SK-N-SH (cell line): Measurements from ENCODE around the gene ADD2. TPM values are rescaled to one million over a fixed set of nuclear protein-coding genes. Genes with fewer than 3 reads are reported as not detected.
A peak's percentile ranks its signal among the peaks of the same experiment; 100 is the strongest.

Source experiments
- CTCF ChIA-PET: fragments of 300-600, 350-600 bp; formaldehyde crosslinking; extraction: SDS; loops from one replicate; lab custom pipeline; 2021; lab: Yijun Ruan, JAX
- POLR2A ChIA-PET: fragments of 350-600 bp; sonication (Branson Sonifier 250); formaldehyde crosslinking; extraction: SDS; loops from one replicate; lab custom pipeline; 2020; ENCODE audit warnings: antibody characterized with exemption, inconsistent platforms; lab: Yijun Ruan, JAX
- DNase-seq: peaks from one replicate; pipeline ENCODE4 v3.0.0; 2012
- H2AFZ ChIP-seq: fragments of 200-600 bp; sonication (generic); 2 replicates; pipeline ENCODE4 v1.8.1; 2016; ENCODE audit warnings: antibody characterized with exemption, mild to moderate bottlenecking, low read depth
- H3F3A ChIP-seq: fragments of 200-600 bp; sonication (generic); replicated peaks from 2 replicates; pipeline ENCODE3; 2016; ENCODE audit warnings: antibody characterized with exemption, mild to moderate bottlenecking; ENCODE audit not compliant: insufficient read depth
- H3K27ac ChIP-seq, 2 experiments: fragments of 200-500 bp in 1 of 2; fragments of 200-600 bp in 1 of 2; sonication (Bioruptor generic) in 1 of 2; sonication (generic), shearing (Covaris generic) in 1 of 2; 2 replicates each; pipeline versions ENCODE4 v1.5.1 to v1.6.1; 2014 to 2016; ENCODE audit warnings: low read depth in 2 of 2, inconsistent platforms in 1 of 2, low read length in 1 of 2, mild to moderate bottlenecking in 1 of 2, mixed read lengths in 1 of 2
- H3K27me3 ChIP-seq: fragments of 200-600 bp; sonication (generic), shearing (Covaris generic); 2 replicates; pipeline ENCODE4 v1.6.1; 2016; ENCODE audit warnings: mixed run types; ENCODE audit not compliant: insufficient read depth
- H3K36me3 ChIP-seq, 2 experiments: fragments of 200-500 bp in 1 of 2; fragments of 200-600 bp in 1 of 2; sonication (Bioruptor generic) in 1 of 2; sonication (generic) in 1 of 2; replicated peaks in 1 of 2; 2 replicates each; pipeline versions ENCODE3 to v1.5.1; 2014 to 2016; ENCODE audit warnings: low read length in 1 of 2, mild to moderate bottlenecking in 1 of 2; ENCODE audit not compliant: insufficient read depth in 2 of 2, control insufficient read depth in 1 of 2
- H3K4me1 ChIP-seq, 2 experiments: fragments of 200-500 bp in 1 of 2; fragments of 200-600 bp in 1 of 2; sonication (Bioruptor generic) in 1 of 2; sonication (generic), shearing (Covaris generic) in 1 of 2; 2 replicates each; pipeline versions ENCODE4 v1.5.1 to v1.6.1; 2014 to 2016; ENCODE audit warnings: low read depth in 1 of 2, low read length in 1 of 2, mixed run types in 1 of 2; ENCODE audit not compliant: insufficient read depth in 2 of 2, control insufficient read depth in 1 of 2
- H3K4me2 ChIP-seq: fragments of 200-600 bp; sonication (generic), shearing (Covaris generic); 2 replicates; pipeline ENCODE4 v1.6.1; 2017; ENCODE audit warnings: mixed run types
- H3K4me3 ChIP-seq, 2 experiments: fragments of 200-500 bp in 1 of 2; fragments of 200-600 bp in 1 of 2; sonication (Bioruptor generic) in 1 of 2; sonication (generic), shearing (Covaris generic) in 1 of 2; 2 replicates each; pipeline versions ENCODE4 v1.5.1 to v1.8.1; 2014 to 2016; ENCODE audit warnings: low read depth in 2 of 2, inconsistent platforms in 1 of 2, low read length in 1 of 2, mild to moderate bottlenecking in 1 of 2, mixed read lengths in 1 of 2, moderate library complexity in 1 of 2
- H3K79me2 ChIP-seq: fragments of 200-600 bp; sonication (generic); 2 replicates; pipeline ENCODE4 v1.8.1; 2017; ENCODE audit warnings: mild to moderate bottlenecking; ENCODE audit not compliant: insufficient read depth
- H3K9ac ChIP-seq: fragments of 200-600 bp; sonication (generic); 2 replicates; pipeline ENCODE4 v1.6.1; 2017; ENCODE audit warnings: mixed run types
- H3K9me2 ChIP-seq: fragments of 200-600 bp; sonication (generic); 2 replicates; pipeline ENCODE4 v1.6.1; 2017; ENCODE audit warnings: mixed run types
- H3K9me3 ChIP-seq: fragments of 200-600 bp; sonication (generic); 2 replicates; pipeline ENCODE4 v1.6.1; 2017; ENCODE audit warnings: mixed run types, mild to moderate bottlenecking, moderate library complexity
- H4K20me1 ChIP-seq: fragments of 200-600 bp; sonication (generic); 2 replicates; pipeline ENCODE4 v1.6.1; 2017; ENCODE audit warnings: mild to moderate bottlenecking, mixed run types; ENCODE audit not compliant: insufficient read depth
- ELF1 ChIP-seq: IDR thresholded peaks from 2 replicates; pipeline ENCODE4 v1.4.0; 2012
- FOSL2 ChIP-seq: IDR thresholded peaks from 2 replicates; pipeline ENCODE4 v1.4.0; 2012; ENCODE audit warnings: low read depth, mild to moderate bottlenecking, moderate library complexity, borderline replicate concordance
- FOXJ3 ChIP-seq: sonication (generic); formaldehyde crosslinking; IDR thresholded peaks from 2 replicates; pipeline ENCODE4 v1.5.1; 2020; ENCODE audit warnings: mild to moderate bottlenecking, missing genetic modification reagents
- JUND ChIP-seq: IDR thresholded peaks from 2 replicates; pipeline ENCODE4 v1.4.0; 2012
- MEF2A ChIP-seq: IDR thresholded peaks from 2 replicates; pipeline ENCODE4 v1.4.0; 2012; ENCODE audit warnings: low read depth, borderline replicate concordance
- TAF1 ChIP-seq: IDR thresholded peaks from 2 replicates; pipeline ENCODE4 v1.6.1; 2012; ENCODE audit warnings: low read depth, mild to moderate bottlenecking, low read length, moderate library complexity, borderline replicate concordance
- YY1 ChIP-seq: IDR thresholded peaks from 2 replicates; pipeline ENCODE4 v1.4.0; 2012; ENCODE audit warnings: low read depth, mild to moderate bottlenecking
- WGBS: methylation state at CpG from one replicate; pipeline ENCODE4 v1.1.6; 2017; ENCODE audit warnings: low lambda C conversion rate; 5-methylcytosine and 5-hydroxymethylcytosine counted together
- polyA plus RNA-seq, 3 experiments: library from polyadenylated mRNA; depleted of rRNA; stranded (reverse); fragments of >200 nt; gene quantifications; 2 replicates each; pipeline ENCODE4 v1.2.3, GENCODE V29; 2012
- TF ChIP-seq, protein P1 (sequence below): fragments of 200-600 bp; sonication (generic); IDR thresholded peaks from 2 replicates; pipeline ENCODE4 v1.6.1; 2017; ENCODE audit warnings: antibody characterized with exemption, mild to moderate bottlenecking, moderate library complexity
- TF ChIP-seq, protein P2 (sequence below): IDR thresholded peaks from 2 replicates; pipeline ENCODE4; 2012

Gene ADD2
- polyA plus RNA-seq, 1 of the 3 experiments (the other 2 are of a cell fraction), result 0.30 TPM

DNA sequence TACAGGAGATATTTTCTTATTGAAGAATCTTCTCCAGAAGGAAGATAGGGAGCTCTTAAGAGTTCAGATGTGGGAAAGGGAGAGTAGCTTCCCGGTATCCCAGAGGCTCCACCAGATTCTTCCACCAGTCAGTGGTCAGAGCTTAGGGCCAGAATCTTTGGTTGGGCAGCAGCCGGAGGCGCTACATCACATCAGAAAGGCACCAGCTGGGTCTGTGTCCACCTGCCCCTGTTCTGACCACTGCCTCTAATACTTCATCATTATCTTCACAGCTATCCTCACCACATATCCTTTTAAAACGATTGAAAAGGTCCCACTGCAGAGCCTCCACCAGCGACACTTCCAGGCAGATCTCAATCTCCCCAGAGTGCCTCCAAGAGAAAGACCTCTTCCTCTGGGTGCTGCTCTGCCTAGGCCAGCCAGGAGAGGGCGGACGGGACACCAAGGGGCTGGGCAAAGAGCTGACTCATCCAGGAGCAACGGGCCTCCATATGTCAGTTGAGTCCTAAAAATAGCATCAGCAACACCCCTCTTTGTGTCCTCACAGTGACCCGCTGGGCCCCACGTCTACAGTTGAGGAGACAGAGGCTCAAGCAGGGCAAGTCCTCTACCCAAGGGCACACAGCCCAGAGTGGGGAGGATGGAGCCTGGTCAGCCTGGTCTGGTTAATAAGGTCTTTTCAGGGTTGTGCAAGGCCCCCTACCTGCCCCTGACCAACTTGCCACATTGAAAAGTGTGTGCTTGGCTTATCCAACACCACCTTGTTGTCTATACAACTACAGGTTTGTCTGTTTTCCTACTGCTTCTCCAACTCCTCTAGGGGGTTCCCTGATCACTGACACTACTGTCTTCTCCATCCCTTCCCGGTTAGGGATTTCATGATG is 81.2 kb downstream of the ADD2 start:
- Histone ChIP-seq H3K27ac (no peak overlapping the region), H3K9me3 (no peaks in the 10 kb centered on the region), H3K79me2 (no peaks in the 10 kb centered on the region), H3K27me3 (no peaks in the 10 kb centered on the region), H3F3A (no peaks in the 10 kb centered on the region), H2AFZ (0 out of 2 replicates have a peak overlapping the region, but pooled peaks have one; percentile 68), H3K4me2 (peak overlapping the region; percentile 33; the same call in 1 of the 2 replicates), H3K9me2 (no peaks in the 10 kb centered on the region), H4K20me1 (no peaks in the 10 kb centered on the region), H3K36me3 (no peaks in the 10 kb centered on the region), H3K9ac (no peak overlapping the region), H3K4me1 (peaks cover 0 to 2% of the 10 kb centered on the region in 2 experiments; a peak in 2 of 4 replicates), H3K4me3 (no peak overlapping the region; a peak in 1 of 4 replicates)
- POLR2A ChIA-PET, result no interaction called here
- peak; percentile 57 for DNase-seq
- CTCF ChIA-PET, result interaction anchor here (0.7 to 1.6 kb wide), 7 partner anchors 10 to 107 kb away, joined by 3 to 13 read pairs (median 4); partner anchors contain the start of gene ADD2
- TF ChIP-seq JUND (no peak), MEF2A (peak; percentile 74; the same call in 1 of the 2 replicates), ELF1 (no peak), FOXJ3 (no peak)
- TF ChIP-seq, protein P1, sequence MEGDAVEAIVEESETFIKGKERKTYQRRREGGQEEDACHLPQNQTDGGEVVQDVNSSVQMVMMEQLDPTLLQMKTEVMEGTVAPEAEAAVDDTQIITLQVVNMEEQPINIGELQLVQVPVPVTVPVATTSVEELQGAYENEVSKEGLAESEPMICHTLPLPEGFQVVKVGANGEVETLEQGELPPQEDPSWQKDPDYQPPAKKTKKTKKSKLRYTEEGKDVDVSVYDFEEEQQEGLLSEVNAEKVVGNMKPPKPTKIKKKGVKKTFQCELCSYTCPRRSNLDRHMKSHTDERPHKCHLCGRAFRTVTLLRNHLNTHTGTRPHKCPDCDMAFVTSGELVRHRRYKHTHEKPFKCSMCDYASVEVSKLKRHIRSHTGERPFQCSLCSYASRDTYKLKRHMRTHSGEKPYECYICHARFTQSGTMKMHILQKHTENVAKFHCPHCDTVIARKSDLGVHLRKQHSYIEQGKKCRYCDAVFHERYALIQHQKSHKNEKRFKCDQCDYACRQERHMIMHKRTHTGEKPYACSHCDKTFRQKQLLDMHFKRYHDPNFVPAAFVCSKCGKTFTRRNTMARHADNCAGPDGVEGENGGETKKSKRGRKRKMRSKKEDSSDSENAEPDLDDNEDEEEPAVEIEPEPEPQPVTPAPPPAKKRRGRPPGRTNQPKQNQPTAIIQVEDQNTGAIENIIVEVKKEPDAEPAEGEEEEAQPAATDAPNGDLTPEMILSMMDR, result peak; percentile 53
- WGBS, result 63% methylated on average over 9 of the region's 11 CpGs

DNA sequence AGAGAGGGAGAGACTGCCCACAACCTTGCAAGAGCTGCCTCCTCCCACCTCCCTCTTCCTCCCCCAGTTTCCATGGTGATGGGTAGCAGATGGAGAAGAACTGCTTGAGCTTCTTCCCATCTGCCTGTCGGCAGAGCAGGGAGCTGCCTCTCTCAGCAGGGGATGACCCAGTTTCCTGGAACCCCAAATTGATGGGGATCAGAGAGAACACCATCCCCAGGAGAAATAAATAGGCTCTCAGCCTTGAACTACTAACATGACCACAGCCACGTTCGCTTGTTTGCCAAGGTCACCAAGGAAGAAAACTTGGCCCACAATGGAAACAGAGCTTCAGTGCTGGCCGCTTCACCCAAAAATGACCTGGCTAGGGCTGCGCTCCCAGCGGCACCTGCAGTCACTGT is 82.2 kb downstream of the ADD2 start:
- WGBS, result 87% methylated on average over 4 of the region's 6 CpGs
- Histone ChIP-seq H3K9ac (no peak overlapping the region), H3K36me3 (no peaks in the 10 kb centered on the region), H3K79me2 (no peaks in the 10 kb centered on the region), H3K27ac (no peak overlapping the region), H3K9me3 (no peaks in the 10 kb centered on the region), H3K27me3 (no peaks in the 10 kb centered on the region), H4K20me1 (no peaks in the 10 kb centered on the region), H3K4me2 (no peak overlapping the region), H3K4me1 (peaks cover 0 to 2% of the 10 kb centered on the region in 2 experiments; a peak in 2 of 4 replicates), H2AFZ (no peak overlapping the region), H3F3A (no peaks in the 10 kb centered on the region), H3K9me2 (no peaks in the 10 kb centered on the region), H3K4me3 (no peak overlapping the region)
- DNase-seq, result no peak
- POLR2A ChIA-PET, result interaction anchor here (1.0 kb wide), 1 partner anchor 8 kb away, joined by 3 read pairs; no protein-coding TSS in a partner anchor
- TF ChIP-seq FOSL2 (no peak), TAF1 (no peak), YY1 (no peak), FOXJ3 (no peak)
- TF ChIP-seq, protein P1, result no peak
- TF ChIP-seq, protein P2, sequence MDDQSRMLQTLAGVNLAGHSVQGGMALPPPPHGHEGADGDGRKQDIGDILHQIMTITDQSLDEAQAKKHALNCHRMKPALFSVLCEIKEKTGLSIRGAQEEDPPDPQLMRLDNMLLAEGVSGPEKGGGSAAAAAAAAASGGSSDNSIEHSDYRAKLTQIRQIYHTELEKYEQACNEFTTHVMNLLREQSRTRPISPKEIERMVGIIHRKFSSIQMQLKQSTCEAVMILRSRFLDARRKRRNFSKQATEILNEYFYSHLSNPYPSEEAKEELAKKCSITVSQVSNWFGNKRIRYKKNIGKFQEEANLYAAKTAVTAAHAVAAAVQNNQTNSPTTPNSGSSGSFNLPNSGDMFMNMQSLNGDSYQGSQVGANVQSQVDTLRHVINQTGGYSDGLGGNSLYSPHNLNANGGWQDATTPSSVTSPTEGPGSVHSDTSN, result no peak
- CTCF ChIA-PET, result interaction anchor here (0.7 to 1.6 kb wide), 7 partner anchors 12 to 384 kb away, joined by 3 to 13 read pairs (median 4); partner anchors contain the start of genes ADD2 and FAM136A
